T-helper 17 cell (primary cell): ENCODE results near the gene ARSG. TPM values are rescaled to one million over a fixed set of nuclear protein-coding genes. Genes with fewer than 3 reads are reported as not detected.
"Not testable (repeated sequence)": the region's sequence is repeated elsewhere in the genome, so short reads cannot be mapped to it uniquely, and the experiment has no call there.

ENCODE experiments used
- ATAC-seq: fragments of 150-1000 bp; cut with Tn5 transposase; 2 replicates; pipeline ENCODE4 v1.10.0; 2021; ENCODE audit warnings: mild to moderate bottlenecking, moderate library complexity
- DNase-seq, 3 donors: peaks; one replicate each; pipeline versions ENCODE4 v3.0.0 to v3.0.0-alpha.2; 2020 to 2021
- H3K9me3 ChIP-seq: one replicate; pipeline ENCODE4 v1.7.0; 2013; ENCODE audit warnings: low read length, mild to moderate bottlenecking; ENCODE audit not compliant: control insufficient read depth, poor library complexity, severe bottlenecking
- H3K27ac Mint-ChIP-seq: one replicate; pipeline ENCODE4 v1.8.0; 2022; ENCODE audit warnings: mild to moderate bottlenecking, moderate library complexity, mixed read lengths
- H3K27me3 Mint-ChIP-seq: one replicate; pipeline ENCODE4 v1.8.0; 2022; ENCODE audit warnings: mixed read lengths
- H3K36me3 Mint-ChIP-seq: one replicate; pipeline ENCODE4 v1.8.0; 2022; ENCODE audit warnings: low read depth, mixed read lengths
- H3K4me1 Mint-ChIP-seq: one replicate; pipeline ENCODE4 v1.8.0; 2022; ENCODE audit warnings: mild to moderate bottlenecking, mixed read lengths
- H3K4me3 Mint-ChIP-seq: one replicate; pipeline ENCODE4 v1.8.0; 2022; ENCODE audit warnings: mild to moderate bottlenecking, moderate library complexity, mixed read lengths
- total RNA-seq, 4 donors: library from RNA in 2 of 4; stranded (reverse) in 2 of 4; gene quantifications; one replicate each; pipeline ENCODE4 v1.2.3 and lab custom pipeline; 2022 to 2026

ARSG gene
- total RNA-seq (10 to 100 TPM; 17.2 to 22.4 TPM), total RNA-seq (lab: John Stamatoyannopoulos, UW) (14.8 to 32.0 reads per million in 2 donors)

- DNase-seq (peak; percentile 78 to 80 (median 78)), ATAC-seq (peak; percentile 57)
- peak within 1 kb of the TSS; percentile 98 for H3K27ac Mint-ChIP-seq
- peaks cover 49% of the 10 kb centered on the region for H3K4me1 Mint-ChIP-seq
- no peaks in the 10 kb centered on the region for H3K9me3 ChIP-seq
- H3K36me3 Mint-ChIP-seq = no peaks in the 10 kb centered on the region
- peak within 1 kb of the TSS; percentile 98 for H3K4me3 Mint-ChIP-seq
- H3K27me3 Mint-ChIP-seq = no peaks in the 10 kb centered on the region
Observed at GRCh38 chr17:68290955-68291835, at the start of gene ARSG, which contains the start of gene SLC16A6. ARSG (plus strand) TSS chr17:68291495; CDS start chr17:68307494, 15,999 bp downstream. SLC16A6 (minus strand) TSS chr17:68291127; CDS start chr17:68278320, 12,807 bp downstream.

GRCh38 chr17:68246271-68247028 is 44.8 kb upstream of the ARSG start:
- DNase-seq = no peak
- peak overlapping the region; percentile 99 for H3K27ac Mint-ChIP-seq
- peaks cover 30% of the 10 kb centered on the region for H3K4me1 Mint-ChIP-seq
- H3K9me3 ChIP-seq = no peaks in the 10 kb centered on the region
- H3K27me3 Mint-ChIP-seq = no peaks in the 10 kb centered on the region
- no peaks in the 10 kb centered on the region for H3K36me3 Mint-ChIP-seq
- no peak for ATAC-seq
- H3K4me3 Mint-ChIP-seq = peak overlapping the region; percentile 90

GRCh38 chr17:68247445-68248198 is 43.7 kb upstream of the ARSG start, which contains the start of gene AMZ2:
AMZ2 (plus strand) TSS chr17:68248043; CDS start chr17:68250188, 2,145 bp downstream.
- Mint-ChIP-seq H3K4me1 (peaks cover 29% of the 10 kb centered on the region), H3K36me3 (no peaks in the 10 kb centered on the region), H3K27ac (peak within 1 kb of the TSS; percentile 99), H3K4me3 (peak within 1 kb of the TSS; percentile 90), H3K27me3 (no peaks in the 10 kb centered on the region)
- ATAC-seq (peak; percentile 89), DNase-seq (peak; percentile 97 to 99 (median 99))
- H3K9me3 ChIP-seq = no peaks in the 10 kb centered on the region

- Mint-ChIP-seq H3K4me3 (peak overlapping the region; percentile 90), H3K27me3 (no peaks in the 10 kb centered on the region), H3K4me1 (peaks cover 34% of the 10 kb centered on the region), H3K27ac (peak overlapping the region; percentile 99), H3K36me3 (no peaks in the 10 kb centered on the region)
- H3K9me3 ChIP-seq = no peaks in the 10 kb centered on the region
- DNase-seq (no peak), ATAC-seq (peak; percentile 32)
Observed at GRCh38 chr17:68248199-68248825, 43.0 kb upstream of the ARSG start.

- H3K36me3 Mint-ChIP-seq = no peaks in the 10 kb centered on the region
- ATAC-seq (no peak), DNase-seq (no peak)
- no peaks in the 10 kb centered on the region for H3K9me3 ChIP-seq
- H3K4me3 Mint-ChIP-seq = peak overlapping the region; percentile 90
- no peaks in the 10 kb centered on the region for H3K27me3 Mint-ChIP-seq
- H3K4me1 Mint-ChIP-seq = peaks cover 37% of the 10 kb centered on the region
- peak overlapping the region; percentile 99 for H3K27ac Mint-ChIP-seq
Observed at GRCh38 chr17:68248891-68249290, 42.4 kb upstream of the ARSG start.

DNA sequence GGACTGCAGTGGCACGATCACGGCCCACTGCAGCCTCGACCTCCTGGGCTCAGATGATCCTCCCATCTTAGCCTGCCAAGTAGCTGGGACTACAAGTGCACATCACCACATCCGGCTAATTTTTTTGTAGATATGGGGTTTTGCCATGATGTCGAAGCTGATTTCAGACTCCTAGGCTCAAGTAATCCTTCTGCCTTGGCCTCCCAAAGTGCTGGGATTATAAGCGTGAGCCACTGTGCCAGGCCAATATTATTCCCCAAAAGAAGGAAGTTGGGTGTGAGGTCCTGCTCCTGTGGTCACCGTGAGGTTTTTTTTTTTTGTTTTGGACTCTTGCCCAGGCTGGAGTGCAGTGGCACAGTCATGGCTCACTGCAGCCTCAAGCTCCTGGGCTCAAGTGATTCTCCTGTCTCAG is 41.9 kb upstream of the ARSG start:
- no peaks in the 10 kb centered on the region for H3K9me3 ChIP-seq
- no peaks in the 10 kb centered on the region for H3K27me3 Mint-ChIP-seq
- H3K4me3 Mint-ChIP-seq = peak overlapping the region; percentile 90
- H3K27ac Mint-ChIP-seq = peak overlapping the region; percentile 99
- H3K4me1 Mint-ChIP-seq = peaks cover 41% of the 10 kb centered on the region
- ATAC-seq (no peak), DNase-seq (peak in 1 of 3 donors; percentile 27)
- no peaks in the 10 kb centered on the region for H3K36me3 Mint-ChIP-seq

DNA sequence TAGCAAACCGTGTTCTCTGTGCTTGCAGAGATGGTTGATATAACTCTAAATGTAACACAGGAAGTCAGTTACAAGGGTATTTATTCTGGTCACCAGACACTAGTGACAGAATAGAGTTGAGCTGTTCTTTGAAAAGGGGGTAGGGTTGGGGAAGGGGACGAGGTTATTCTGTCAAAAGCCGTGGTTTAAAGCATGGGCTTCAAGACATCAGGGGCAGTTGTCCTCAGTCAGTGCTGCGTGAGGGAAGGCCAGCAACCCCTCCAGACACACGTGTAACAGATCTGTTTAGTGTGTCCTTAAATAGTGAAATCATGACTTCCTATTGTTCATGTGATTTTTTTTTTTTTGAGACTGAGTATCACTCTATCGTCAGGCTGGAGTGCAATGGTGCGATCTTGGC is 37.9 kb upstream of the ARSG start:
- peak overlapping the region; percentile 66 for H3K4me3 Mint-ChIP-seq

DNA sequence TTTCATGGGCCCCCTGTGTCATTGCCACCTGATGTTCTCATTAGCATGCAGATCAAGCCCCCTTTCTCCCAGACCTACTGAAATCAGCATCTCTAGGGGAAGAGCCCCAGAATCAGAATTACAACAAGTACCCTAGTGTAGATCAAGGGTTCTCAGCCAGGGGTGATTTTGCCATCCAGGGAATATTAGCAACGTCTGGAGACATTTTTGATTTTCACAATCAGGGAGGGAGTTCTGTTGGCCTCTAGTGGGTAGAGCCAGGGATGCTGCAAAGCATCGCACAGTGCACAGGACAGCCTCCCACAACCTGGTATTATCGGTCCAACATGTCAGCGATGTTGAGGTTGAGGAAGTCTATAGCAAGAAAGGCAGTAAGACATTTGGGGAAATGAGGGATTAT is 36.1 kb upstream of the ARSG start:
- Mint-ChIP-seq H3K4me1 (peaks cover 58% of the 10 kb centered on the region), H3K27me3 (no peaks in the 10 kb centered on the region), H3K36me3 (no peaks in the 10 kb centered on the region), H3K27ac (peak overlapping the region; percentile 99), H3K4me3 (peak overlapping the region; percentile 75)
- no peaks in the 10 kb centered on the region for H3K9me3 ChIP-seq
- DNase-seq (no peak), ATAC-seq (no peak)

More for the DNA sequence above, 37.9 kb upstream of the ARSG start:
- not testable (repeated sequence) for H3K27me3 Mint-ChIP-seq, DNase-seq, H3K36me3 Mint-ChIP-seq, H3K9me3 ChIP-seq
- H3K4me1 Mint-ChIP-seq = peaks cover 59% of the 10 kb centered on the region
- peak overlapping the region; percentile 99 for H3K27ac Mint-ChIP-seq
- ATAC-seq = peak; percentile 30

- DNase-seq = no peak
- no peaks in the 10 kb centered on the region for H3K9me3 ChIP-seq
- Mint-ChIP-seq H3K4me3 (peak overlapping the region; percentile 75), H3K27me3 (no peaks in the 10 kb centered on the region), H3K36me3 (no peaks in the 10 kb centered on the region), H3K4me1 (peaks cover 59% of the 10 kb centered on the region), H3K27ac (peak overlapping the region; percentile 99)
- peak; percentile 44 for ATAC-seq
Observed at GRCh38 chr17:68255731-68256538, 35.4 kb upstream of the ARSG start.

- H3K4me1 Mint-ChIP-seq = peaks cover 62% of the 10 kb centered on the region
- not testable (repeated sequence) for H3K36me3 Mint-ChIP-seq, H3K9me3 ChIP-seq, ATAC-seq, H3K27me3 Mint-ChIP-seq, DNase-seq
- peak overlapping the region; percentile 99 for H3K27ac Mint-ChIP-seq
- peak overlapping the region; percentile 75 for H3K4me3 Mint-ChIP-seq
Observed at GRCh38 chr17:68256701-68257100, 34.6 kb upstream of the ARSG start.

- DNase-seq (no peak), ATAC-seq (no peak)
- Mint-ChIP-seq H3K4me1 (peaks cover 65% of the 10 kb centered on the region), H3K36me3 (no peaks in the 10 kb centered on the region), H3K27me3 (no peaks in the 10 kb centered on the region), H3K27ac (peak overlapping the region; percentile 99), H3K4me3 (peak overlapping the region; percentile 25)
- H3K9me3 ChIP-seq = no peaks in the 10 kb centered on the region
Observed at GRCh38 chr17:68257934-68258333, 33.4 kb upstream of the ARSG start.
